WI38 (cell line): ENCODE measurements around the gene ACSL6.

ENCODE experiments used
- H3K4me3 ChIP-seq: 2 replicates; pipeline ENCODE4 v1.5.1; 2011; ENCODE audit warnings: low read depth, mild to moderate bottlenecking, control low read depth, low read length
- TF ChIP-seq, protein P1 (sequence below): IDR thresholded peaks from 2 replicates; pipeline ENCODE4 v1.5.1; 2012; ENCODE audit warnings: low read depth, mild to moderate bottlenecking, control low read depth, low read length

Gene ACSL6

DNA sequence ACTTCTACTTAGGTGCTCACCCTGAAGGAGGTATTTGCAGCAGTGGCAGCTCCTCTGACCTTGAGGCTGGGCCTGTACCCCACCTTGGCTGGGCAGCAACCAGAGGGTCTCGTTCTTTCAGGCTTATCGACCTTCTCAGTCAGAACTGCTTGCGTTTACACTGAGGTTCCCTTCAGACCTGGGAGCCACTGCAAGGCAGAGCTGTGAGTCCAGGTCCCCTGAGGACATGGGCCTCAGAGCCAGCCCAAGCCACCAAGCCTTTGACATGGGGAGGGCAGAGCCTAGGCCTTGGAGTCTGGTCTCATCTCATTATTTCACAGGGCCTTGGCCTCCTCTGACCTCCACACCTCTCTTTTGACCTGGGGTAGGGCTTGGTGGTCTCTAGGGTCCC lies 13.7 kb downstream of the ACSL6 start:
- no peak overlapping the region for H3K4me3 ChIP-seq
- TF ChIP-seq, protein P1, sequence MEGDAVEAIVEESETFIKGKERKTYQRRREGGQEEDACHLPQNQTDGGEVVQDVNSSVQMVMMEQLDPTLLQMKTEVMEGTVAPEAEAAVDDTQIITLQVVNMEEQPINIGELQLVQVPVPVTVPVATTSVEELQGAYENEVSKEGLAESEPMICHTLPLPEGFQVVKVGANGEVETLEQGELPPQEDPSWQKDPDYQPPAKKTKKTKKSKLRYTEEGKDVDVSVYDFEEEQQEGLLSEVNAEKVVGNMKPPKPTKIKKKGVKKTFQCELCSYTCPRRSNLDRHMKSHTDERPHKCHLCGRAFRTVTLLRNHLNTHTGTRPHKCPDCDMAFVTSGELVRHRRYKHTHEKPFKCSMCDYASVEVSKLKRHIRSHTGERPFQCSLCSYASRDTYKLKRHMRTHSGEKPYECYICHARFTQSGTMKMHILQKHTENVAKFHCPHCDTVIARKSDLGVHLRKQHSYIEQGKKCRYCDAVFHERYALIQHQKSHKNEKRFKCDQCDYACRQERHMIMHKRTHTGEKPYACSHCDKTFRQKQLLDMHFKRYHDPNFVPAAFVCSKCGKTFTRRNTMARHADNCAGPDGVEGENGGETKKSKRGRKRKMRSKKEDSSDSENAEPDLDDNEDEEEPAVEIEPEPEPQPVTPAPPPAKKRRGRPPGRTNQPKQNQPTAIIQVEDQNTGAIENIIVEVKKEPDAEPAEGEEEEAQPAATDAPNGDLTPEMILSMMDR, result no peak

DNA sequence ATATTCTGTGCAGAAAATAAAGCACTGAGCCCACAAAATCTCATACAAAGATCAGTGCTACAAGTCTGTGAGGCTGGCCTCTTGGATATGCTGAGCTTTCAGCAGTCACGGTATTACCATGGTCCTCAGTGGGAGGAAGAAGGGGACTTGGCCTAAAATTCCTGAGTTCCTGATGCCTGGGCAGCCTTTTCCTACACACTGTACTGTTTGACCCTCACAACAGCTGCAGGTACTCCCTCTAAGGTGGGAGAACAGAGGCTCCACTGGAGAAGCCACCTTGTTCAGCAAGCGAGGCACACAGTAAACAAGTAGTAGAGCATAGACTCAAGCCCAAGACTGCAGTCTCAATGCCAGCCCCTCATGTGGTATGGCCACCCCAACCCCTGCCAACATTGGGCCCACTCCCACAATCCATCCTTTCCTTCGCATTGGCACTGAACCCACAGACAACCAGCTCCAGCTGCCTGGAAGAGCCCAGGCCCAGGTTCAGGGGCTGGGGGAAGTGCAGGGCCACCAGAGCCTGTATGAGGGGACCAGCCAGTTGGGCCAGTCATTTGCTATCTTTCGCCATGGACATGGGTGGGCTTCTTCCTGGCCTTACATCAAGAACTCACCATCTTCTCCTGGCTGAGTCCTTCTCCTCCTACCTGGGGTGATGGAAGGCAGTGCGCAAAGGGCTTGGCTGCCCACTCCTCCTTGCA lies 14.3 kb downstream of the ACSL6 start:
- TF ChIP-seq, protein P1, result no peak
- no peak overlapping the region for H3K4me3 ChIP-seq

DNA sequence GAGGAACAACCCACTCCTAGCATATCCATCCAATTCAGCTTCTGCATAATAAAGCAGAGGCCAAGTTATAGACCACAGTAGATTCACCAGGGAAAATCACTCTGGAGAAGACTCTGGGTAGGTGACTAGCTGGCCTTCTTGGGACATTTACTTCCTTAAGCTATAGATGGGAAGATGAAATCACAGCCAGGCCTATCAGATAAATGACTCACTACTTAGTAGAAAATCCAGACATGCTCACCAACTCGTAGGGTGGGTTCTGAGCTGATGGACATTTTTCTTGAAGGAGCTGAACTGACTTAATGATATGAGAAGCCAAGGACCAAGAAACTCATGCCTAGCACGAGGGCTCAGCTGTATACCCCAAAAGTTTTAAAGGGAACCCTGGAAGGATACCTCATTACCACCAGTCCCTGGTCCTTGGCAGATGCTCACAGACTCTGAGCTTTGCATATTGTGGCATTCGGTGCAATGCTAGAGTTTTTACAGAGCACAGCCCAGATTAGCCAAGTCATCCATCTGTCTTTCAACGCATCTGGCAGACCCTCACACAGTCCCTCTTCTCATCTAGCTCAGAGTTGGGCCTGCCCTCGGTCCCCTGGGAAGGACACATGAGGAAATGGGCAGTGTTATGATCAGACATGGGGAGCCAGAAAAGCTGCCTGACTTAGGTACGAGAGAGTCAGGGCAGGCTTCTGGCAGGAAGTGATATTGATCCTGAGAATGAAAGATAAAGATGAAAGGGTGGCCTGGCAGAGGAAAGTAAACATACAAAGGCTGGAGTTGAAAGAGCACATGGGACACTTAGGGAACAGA lies 15.0 kb downstream of the ACSL6 start:
- TF ChIP-seq, protein P1, result no peak
- no peak overlapping the region for H3K4me3 ChIP-seq

DNA sequence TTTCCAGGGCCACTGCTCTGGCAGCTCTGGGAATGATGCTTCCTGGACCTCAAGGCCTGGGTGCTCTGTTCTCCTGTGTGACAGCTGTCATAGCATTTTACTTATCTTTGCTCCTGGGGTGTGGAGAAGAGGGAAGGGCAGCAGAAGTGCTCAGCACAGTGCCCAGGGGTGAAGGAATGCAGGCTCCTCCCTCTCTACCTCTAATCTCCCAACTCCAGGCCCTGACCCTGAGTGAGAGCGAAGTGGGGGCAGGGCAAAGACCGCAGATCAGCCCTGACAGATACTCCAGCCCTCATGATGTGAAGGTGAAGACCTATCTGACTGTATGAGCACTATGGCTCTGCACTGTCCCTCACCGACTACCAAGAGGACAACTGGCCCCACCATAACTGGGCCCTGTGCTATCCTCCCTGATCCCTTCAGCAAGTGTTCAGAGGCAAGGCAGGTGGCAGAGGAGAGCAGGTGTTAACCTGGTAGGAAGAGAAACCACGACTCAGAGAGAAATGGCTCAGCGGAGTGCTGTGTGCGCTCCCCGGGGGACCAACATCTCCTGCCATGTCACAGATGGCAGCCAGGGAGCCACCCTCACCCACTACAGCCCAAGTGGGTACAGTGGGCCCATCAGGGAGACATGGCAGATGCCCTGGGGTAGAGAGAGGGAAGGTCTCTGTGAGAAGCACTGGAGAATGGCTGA lies 16.8 kb downstream of the ACSL6 start:
- TF ChIP-seq, protein P1, result no peak
- no peak overlapping the region for H3K4me3 ChIP-seq

DNA sequence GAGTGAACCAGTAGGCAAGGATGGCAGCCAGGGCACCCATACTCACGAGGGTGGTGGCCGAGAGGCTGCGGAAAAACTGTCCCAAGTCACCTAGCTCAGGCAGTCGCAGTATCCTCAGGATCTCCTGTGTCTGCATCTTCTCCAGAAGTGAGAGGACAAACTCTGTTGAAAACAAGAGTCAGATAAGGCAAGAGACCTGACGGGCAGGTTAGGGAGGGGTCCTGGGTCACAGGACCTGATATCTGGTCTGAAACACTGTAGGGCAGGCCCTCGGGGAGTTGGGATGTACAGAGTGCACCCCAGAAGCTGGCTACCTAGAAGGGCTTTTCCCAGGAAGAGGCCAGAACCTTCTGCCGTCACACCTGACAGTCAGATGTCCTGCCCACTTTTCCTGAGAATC lies 17.4 kb downstream of the ACSL6 start:
- H3K4me3 ChIP-seq, result no peak overlapping the region
- TF ChIP-seq, protein P1, result no peak

DNA sequence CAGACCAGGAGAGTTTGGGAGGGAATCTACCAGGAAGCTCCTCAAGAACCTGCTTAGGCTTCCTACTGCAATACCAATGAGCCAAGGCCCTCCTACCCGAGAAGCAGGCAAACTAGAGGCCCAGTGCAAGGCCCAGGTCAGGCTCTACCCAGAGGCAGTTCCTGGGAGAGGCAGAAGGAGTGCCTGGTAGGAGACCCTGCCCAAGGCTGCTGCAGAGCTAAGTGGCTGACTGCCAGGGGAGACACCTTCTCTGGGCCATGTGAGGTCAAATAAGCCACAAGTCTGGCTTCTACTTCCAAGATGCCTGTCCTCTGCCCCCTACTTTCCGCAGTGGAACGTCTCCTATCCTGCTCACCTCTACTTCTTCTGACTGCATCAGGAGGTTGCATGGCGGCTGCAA lies 17.8 kb downstream of the ACSL6 start:
- no peak overlapping the region for H3K4me3 ChIP-seq
- TF ChIP-seq, protein P1, result no peak
